GM23248 (cell line): Measurements from ENCODE around the gene PRCP. TPM values are rescaled to one million over a fixed set of nuclear protein-coding genes. Genes with fewer than 3 reads are reported as not detected.
A peak's percentile ranks its signal among the peaks of the same experiment; 100 is the strongest.

Source experiments
- DNase-seq: peaks from one replicate; pipeline ENCODE4 v3.0.0-alpha.2; 2015
- H2AFZ ChIP-seq: fragments of 200-600 bp; sonication (generic); 2 replicates; pipeline ENCODE4 v1.6.1; 2016; ENCODE audit warnings: antibody characterized with exemption
- H3F3A ChIP-seq: fragments of 200-600 bp; sonication (generic); 2 replicates; pipeline ENCODE4 v1.6.1; 2016; ENCODE audit warnings: mild to moderate bottlenecking, antibody characterized with exemption, mixed run types; ENCODE audit not compliant: insufficient read depth
- H3K27ac ChIP-seq: fragments of 200-600 bp; sonication (generic); 2 replicates; pipeline ENCODE4 v1.5.1; 2016; ENCODE audit warnings: mild to moderate bottlenecking
- H3K27me3 ChIP-seq: fragments of 200-600 bp; sonication (generic); replicated peaks from 2 replicates; pipeline ENCODE4 v1.6.1; 2016; ENCODE audit warnings: mild to moderate bottlenecking; ENCODE audit not compliant: insufficient read depth
- H3K36me3 ChIP-seq: fragments of 200-600 bp; sonication (generic); 2 replicates; pipeline ENCODE4 v1.6.1; 2016; ENCODE audit warnings: low read depth, mild to moderate bottlenecking
- H3K4me1 ChIP-seq: fragments of 200-600 bp; sonication (generic); 2 replicates; pipeline ENCODE4 v1.6.1; 2016; ENCODE audit warnings: mild to moderate bottlenecking; ENCODE audit not compliant: insufficient read depth
- H3K4me2 ChIP-seq: fragments of 200-600 bp; sonication (generic); one replicate; pipeline ENCODE4 v1.6.1; 2016; ENCODE audit warnings: mild to moderate bottlenecking; ENCODE audit not compliant: unreplicated experiment
- H3K4me3 ChIP-seq: fragments of 200-600 bp; sonication (generic); 2 replicates; pipeline ENCODE4 v1.5.1; 2016; ENCODE audit warnings: mild to moderate bottlenecking
- H3K79me2 ChIP-seq: fragments of 200-600 bp; sonication (generic); 2 replicates; pipeline ENCODE4 v1.6.1; 2016; ENCODE audit warnings: mild to moderate bottlenecking; ENCODE audit not compliant: insufficient read depth
- H3K9ac ChIP-seq: fragments of 200-600 bp; sonication (generic); 2 replicates; pipeline ENCODE4 v1.6.1; 2016; ENCODE audit warnings: mild to moderate bottlenecking
- H3K9me2 ChIP-seq: fragments of 200-600 bp; sonication (generic); 2 replicates; pipeline ENCODE4 v1.6.1; 2016; ENCODE audit warnings: mixed run types, mild to moderate bottlenecking, moderate library complexity; ENCODE audit not compliant: insufficient read depth
- H3K9me3 ChIP-seq: fragments of 200-600 bp; sonication (generic); one replicate; pipeline ENCODE4 v1.6.1; 2017; ENCODE audit warnings: low read depth
- H4K20me1 ChIP-seq: fragments of 200-600 bp; sonication (generic); 2 replicates; pipeline ENCODE4 v1.6.0; 2016; ENCODE audit not compliant: insufficient read depth
- EZH2 ChIP-seq: fragments of 200-600 bp; sonication (generic); IDR thresholded peaks from 2 replicates; pipeline ENCODE4 v1.6.1; 2018; ENCODE audit warnings: antibody characterized with exemption, mild to moderate bottlenecking; ENCODE audit not compliant: insufficient read depth, poor library complexity, severe bottlenecking
- EZH2phosphoT487 ChIP-seq: fragments of 200-600 bp; sonication (generic); IDR thresholded peaks from 2 replicates; pipeline ENCODE4 v1.6.1; 2018; ENCODE audit warnings: antibody characterized with exemption, moderate library complexity, mild to moderate bottlenecking, low read depth; ENCODE audit not compliant: insufficient read depth
- WGBS, 2 experiments: methylation state at CpG; one replicate each; pipeline ENCODE4 v1.1.6; 2015 to 2017; ENCODE audit warnings: low lambda C conversion rate in 2 of 2, low coverage in 1 of 2; ENCODE audit errors: missing lambda C conversion rate in 2 of 2; 5-methylcytosine and 5-hydroxymethylcytosine counted together
- in situ Hi-C: fragments of 300-500 bp; cut with MboI; formaldehyde crosslinking; loops from 2 replicates; pipeline ENCODE4 v1.15.0; 2020
- polyA plus RNA-seq: library from polyadenylated mRNA; unstranded; fragments of >200 nt; fragmentation: Nextera tagmentation; extraction: Ambion mirVana; gene quantifications from 2 replicates; pipeline ENCODE4 v1.2.1, GENCODE V29; 2016
- total RNA-seq: library from RNA; depleted of rRNA; stranded (reverse); fragments of >200 nt; shearing (Covaris generic); gene quantifications from 2 replicates; pipeline ENCODE4 v1.2.3, GENCODE V29; 2014

PRCP gene
- total and polyA plus RNA-seq, 2 experiments from 2014 or later = 84.1 to 85.7 TPM

DNA sequence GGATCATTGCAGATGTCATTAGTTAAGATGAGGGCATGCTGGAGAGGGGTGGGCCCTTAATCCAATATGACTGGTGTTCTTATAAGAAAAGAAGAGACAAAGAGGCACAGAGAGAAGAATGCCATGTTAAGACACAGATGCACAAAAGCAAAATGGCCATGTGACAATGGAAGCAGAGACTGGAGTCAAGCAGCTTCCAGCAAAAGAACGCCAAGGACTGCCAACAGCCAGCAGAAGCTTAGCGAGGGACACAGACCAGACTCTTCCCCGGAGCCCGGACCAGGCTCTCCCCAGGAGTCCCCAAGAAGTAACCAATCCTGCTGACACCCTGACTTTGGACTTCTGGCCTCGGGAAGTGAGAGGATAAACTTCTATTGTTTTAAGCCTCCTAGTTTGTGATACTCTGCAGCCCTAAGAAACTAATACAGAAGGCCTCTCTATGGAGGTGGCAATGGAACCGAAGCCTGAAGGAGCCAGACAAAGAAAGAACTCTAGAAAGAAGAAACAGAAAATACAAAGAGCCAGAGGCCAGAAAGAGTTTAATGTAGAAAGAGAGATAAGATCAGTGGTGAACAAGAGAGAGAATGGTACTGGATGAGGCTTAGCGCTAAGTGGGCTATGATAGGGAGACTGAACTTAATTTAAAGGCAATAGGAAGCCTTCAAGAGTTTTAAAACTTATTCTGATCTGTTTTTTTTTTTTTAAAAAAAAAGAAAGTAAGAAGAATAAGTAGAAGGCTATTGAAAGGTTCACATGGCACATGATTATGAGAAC is 27.7 kb downstream of the PRCP start:
- Histone ChIP-seq H3K4me3 (no peak overlapping the region), H3K9me2 (no peaks in the 10 kb centered on the region), H3K27ac (no peak overlapping the region), H3K9me3 (no peaks in the 10 kb centered on the region), H4K20me1 (no peaks in the 10 kb centered on the region), H3K4me2 (no peak overlapping the region), H2AFZ (no peak overlapping the region), H3K27me3 (no peaks in the 10 kb centered on the region), H3K36me3 (no peaks in the 10 kb centered on the region), H3K4me1 (peaks cover 5% of the 10 kb centered on the region), H3K9ac (no peak overlapping the region), H3F3A (peaks cover 7% of the 10 kb centered on the region; the same call in 1 of the 2 replicates), H3K79me2 (no peaks in the 10 kb centered on the region)
- 89 to 90% methylated on average over 7 of the region's 7 CpGs for WGBS, 2 experiments
- DNase-seq = no peak
- in situ Hi-C loops = loop anchor here (25.0 kb wide), 1 partner anchor 940 kb away; no protein-coding TSS in a partner anchor
- TF ChIP-seq EZH2phosphoT487 (no peak), EZH2 (no peak)

DNA sequence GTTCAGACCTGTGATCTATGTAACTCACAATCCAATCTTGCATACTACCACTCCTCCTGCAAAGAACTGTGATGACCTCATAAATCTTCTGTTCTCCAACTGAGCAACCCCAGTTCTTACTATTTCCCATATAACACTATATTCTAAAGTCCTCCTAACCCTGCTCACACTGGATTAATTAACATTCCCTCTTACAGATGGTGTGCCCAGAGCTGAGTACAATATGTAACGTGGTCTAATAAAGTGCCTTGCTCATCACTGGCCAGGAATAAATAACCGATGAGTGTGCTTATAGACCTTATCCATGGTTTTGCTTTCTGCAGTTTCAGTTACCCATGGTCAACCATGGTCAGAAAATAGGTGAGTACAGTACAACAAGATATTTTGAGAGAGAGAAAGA is 28.6 kb downstream of the PRCP start:
- Histone ChIP-seq H3F3A (peaks cover 7% of the 10 kb centered on the region; the same call in 1 of the 2 replicates), H3K4me2 (no peak overlapping the region), H3K9me2 (no peaks in the 10 kb centered on the region), H3K9me3 (no peaks in the 10 kb centered on the region), H3K36me3 (no peaks in the 10 kb centered on the region), H3K4me1 (peaks cover 5% of the 10 kb centered on the region), H3K27me3 (no peaks in the 10 kb centered on the region), H3K79me2 (no peaks in the 10 kb centered on the region), H2AFZ (no peak overlapping the region), H4K20me1 (no peaks in the 10 kb centered on the region), H3K27ac (no peak overlapping the region), H3K9ac (no peak overlapping the region), H3K4me3 (no peak overlapping the region)
- TF ChIP-seq EZH2phosphoT487 (no peak), EZH2 (no peak)
- in situ Hi-C loops = loop anchor here (25.0 kb wide), 1 partner anchor 941 kb away; no protein-coding TSS in a partner anchor
- WGBS, 2 experiments = 48 to 54% methylated on average over 2 of the region's 2 CpGs
- peak; percentile 13 for DNase-seq

DNA sequence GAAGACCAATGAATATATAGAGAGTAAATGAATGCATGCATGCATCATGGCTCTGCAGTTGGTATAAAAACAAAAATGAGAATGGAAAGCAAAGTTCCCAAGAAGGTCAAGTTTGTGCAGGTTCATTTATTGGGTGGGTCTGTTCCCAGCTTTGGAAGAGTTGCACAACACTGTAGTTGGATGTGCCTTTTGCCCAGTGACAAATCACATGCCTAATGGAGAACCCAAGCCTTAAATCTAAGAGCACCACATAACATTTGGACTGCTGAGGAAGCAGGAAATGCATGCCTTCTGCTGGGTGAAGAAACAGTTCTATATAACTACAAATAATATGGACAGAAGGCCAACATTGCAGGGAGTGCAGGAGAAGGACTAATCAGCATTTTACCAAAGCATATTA is 30.6 kb downstream of the PRCP start:
- Histone ChIP-seq H2AFZ (no peak overlapping the region), H3F3A (peaks cover 7% of the 10 kb centered on the region; the same call in 1 of the 2 replicates), H3K9ac (no peak overlapping the region), H3K4me2 (peak overlapping the region; percentile 19), H3K27me3 (no peaks in the 10 kb centered on the region), H3K36me3 (no peaks in the 10 kb centered on the region), H3K9me2 (no peaks in the 10 kb centered on the region), H3K79me2 (no peaks in the 10 kb centered on the region), H3K27ac (no peak overlapping the region), H3K4me1 (peaks cover 11% of the 10 kb centered on the region), H3K4me3 (no peak overlapping the region), H3K9me3 (no peaks in the 10 kb centered on the region), H4K20me1 (no peaks in the 10 kb centered on the region)
- in situ Hi-C loops = loop anchor here (10.0 to 25.0 kb wide), 2 partner anchors 145 to 943 kb away; no protein-coding TSS in a partner anchor
- no peak for DNase-seq
- no peak for TF ChIP-seq EZH2phosphoT487
- TF ChIP-seq EZH2 = no peak

DNA sequence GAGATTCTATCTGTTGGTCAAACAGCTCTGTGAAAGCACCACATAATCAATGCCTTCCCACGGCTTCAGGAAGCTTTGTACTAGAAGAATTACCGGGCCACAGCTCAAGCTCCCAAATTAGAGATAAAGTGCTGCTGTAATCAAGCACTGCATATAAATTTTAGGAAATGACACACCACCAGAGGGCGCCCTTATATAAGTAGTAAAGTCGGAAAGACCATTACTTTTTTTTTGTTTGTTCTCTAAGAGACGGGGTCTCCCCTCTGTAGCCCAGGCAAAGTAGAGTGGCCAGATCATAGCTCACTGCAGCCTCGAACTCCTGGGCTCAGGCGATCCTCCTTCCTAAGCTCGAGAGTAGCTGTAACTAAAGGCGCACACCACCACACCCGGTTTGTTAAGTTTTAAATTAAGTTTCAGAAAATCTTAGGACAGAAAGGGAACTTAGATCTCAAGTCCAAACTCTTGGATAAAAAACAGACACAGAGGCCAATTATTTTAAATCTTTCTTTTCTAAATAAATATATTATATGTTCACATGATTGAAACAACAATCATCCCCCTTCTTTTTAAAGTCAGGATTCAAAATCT is 32.6 kb downstream of the PRCP start:
- Histone ChIP-seq H4K20me1 (no peaks in the 10 kb centered on the region), H3K4me3 (peak overlapping the region; percentile 68), H3K27me3 (no peaks in the 10 kb centered on the region), H3K9me3 (no peaks in the 10 kb centered on the region), H3K36me3 (no peaks in the 10 kb centered on the region), H3K4me1 (peaks cover 19% of the 10 kb centered on the region), H3K9me2 (no peaks in the 10 kb centered on the region), H3K9ac (peak overlapping the region; percentile 56; the same call in 1 of the 2 replicates), H3K79me2 (no peaks in the 10 kb centered on the region), H3K4me2 (peak overlapping the region; percentile 86), H3K27ac (no peak overlapping the region), H2AFZ (peak overlapping the region; percentile 89), H3F3A (peaks cover 7% of the 10 kb centered on the region; the same call in 1 of the 2 replicates)
- TF ChIP-seq EZH2 = no peak
- no peak for TF ChIP-seq EZH2phosphoT487
- peak; percentile 85 for DNase-seq
- 3 to 6% methylated on average over 10 of the region's 10 CpGs for WGBS, 2 experiments
- in situ Hi-C loops = loop anchor here (10.0 to 25.0 kb wide), 2 partner anchors 143 to 945 kb away; no protein-coding TSS in a partner anchor
